Measurements from ENCODE around the gene ANKMY1. TPM values are rescaled to one million over a fixed set of nuclear protein-coding genes. Genes with fewer than 3 reads are reported as not detected.

ANKMY1 gene
- total and polyA plus RNA-seq, 12 donors, result 1.9 to 15.6 (median 5.3) TPM

DNA sequence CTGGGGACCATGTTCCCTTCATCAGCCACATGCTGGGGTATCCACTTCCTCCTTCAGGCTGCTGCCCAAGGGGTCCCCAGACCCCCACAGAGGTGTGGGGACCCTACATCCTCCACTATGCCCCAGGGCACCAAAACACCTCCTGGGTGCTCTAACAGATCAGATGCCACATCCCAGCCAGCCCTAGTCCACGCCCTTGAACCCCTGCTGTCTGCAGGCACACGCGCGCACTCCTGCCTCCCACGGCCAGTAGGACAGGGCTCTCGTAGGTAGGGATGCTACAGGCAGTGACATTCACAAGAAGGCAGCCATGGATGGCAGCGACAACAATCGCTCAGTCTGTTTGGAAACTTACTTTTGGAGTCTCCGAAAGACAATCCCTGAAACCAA is 125.4 kb downstream of the ANKMY1 start:
- TF ChIP-seq, protein P1, sequence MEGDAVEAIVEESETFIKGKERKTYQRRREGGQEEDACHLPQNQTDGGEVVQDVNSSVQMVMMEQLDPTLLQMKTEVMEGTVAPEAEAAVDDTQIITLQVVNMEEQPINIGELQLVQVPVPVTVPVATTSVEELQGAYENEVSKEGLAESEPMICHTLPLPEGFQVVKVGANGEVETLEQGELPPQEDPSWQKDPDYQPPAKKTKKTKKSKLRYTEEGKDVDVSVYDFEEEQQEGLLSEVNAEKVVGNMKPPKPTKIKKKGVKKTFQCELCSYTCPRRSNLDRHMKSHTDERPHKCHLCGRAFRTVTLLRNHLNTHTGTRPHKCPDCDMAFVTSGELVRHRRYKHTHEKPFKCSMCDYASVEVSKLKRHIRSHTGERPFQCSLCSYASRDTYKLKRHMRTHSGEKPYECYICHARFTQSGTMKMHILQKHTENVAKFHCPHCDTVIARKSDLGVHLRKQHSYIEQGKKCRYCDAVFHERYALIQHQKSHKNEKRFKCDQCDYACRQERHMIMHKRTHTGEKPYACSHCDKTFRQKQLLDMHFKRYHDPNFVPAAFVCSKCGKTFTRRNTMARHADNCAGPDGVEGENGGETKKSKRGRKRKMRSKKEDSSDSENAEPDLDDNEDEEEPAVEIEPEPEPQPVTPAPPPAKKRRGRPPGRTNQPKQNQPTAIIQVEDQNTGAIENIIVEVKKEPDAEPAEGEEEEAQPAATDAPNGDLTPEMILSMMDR (IDR thresholded peaks at IDR 0.05), result no peak
- Histone ChIP-seq H3K9me3 (no peaks in the 10 kb centered on the region), H3K27ac (no peak overlapping the region), H3K4me1 (peaks cover 6 to 23% (median 19%) of the 10 kb centered on the region in 9 donors), H3K27me3 (peaks cover 0 to 43% (median 13%) of the 10 kb centered on the region in 7 donors), H3K4me3 (no peak overlapping the region), H3K36me3 (no peaks in the 10 kb centered on the region)
- no peak for DNase-seq
- 84 to 88% methylated on average over 9 of the region's 9 CpGs for WGBS, 2 donors
- ATAC-seq, result no peak
- intact Hi-C loops (cut with DNase I), result loop anchor here in 2 of 10 donors (10.0 kb wide), 1 partner anchor 138 kb away; no protein-coding TSS in a partner anchor

DNA sequence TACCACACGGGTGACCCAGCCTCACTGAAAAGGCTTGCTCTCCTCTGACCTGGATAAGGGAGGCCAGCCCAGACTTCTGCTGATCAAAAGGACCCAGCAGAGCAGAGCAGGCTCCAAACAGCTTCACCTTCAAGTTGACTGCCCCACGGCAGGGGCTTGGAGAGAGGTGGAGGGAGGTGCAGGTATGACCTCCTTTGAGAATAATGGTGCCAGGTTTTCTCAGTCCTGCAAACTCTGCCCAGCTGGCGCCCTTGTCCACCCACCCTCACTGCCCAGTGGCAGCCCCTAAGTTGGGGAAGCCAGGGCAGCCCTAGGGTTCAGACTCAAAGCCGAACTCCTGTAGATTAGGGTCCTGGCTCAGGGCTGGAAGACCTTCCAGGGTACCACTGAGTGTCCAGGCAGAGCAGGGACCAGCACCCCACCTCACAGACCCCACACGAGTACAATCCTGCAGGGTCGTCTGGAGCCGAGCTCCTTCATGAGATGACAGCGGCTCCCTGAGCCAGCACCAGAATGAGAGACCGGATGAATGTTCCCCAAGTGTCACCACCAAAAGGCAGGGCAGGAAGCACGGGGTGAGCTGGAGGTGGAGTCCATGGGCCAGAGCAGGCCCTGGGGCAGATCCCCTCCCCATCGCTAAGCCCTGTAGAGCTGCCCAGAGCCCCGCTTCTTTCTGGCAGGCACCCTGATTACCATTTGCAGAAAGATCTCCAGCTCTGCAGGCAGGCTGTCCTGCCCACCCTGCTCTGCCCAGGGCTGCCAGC is 125.9 kb downstream of the ANKMY1 start:
- no peak for DNase-seq
- Histone ChIP-seq H3K27ac (no peak overlapping the region), H3K36me3 (no peaks in the 10 kb centered on the region), H3K4me1 (peaks cover 4 to 17% (median 14%) of the 10 kb centered on the region in 9 donors), H3K4me3 (no peak overlapping the region), H3K27me3 (peaks cover 0 to 37% (median 9%) of the 10 kb centered on the region in 7 donors), H3K9me3 (no peaks in the 10 kb centered on the region)
- WGBS, 2 donors, result 77 to 80% methylated on average over 12 of the region's 12 CpGs
- intact Hi-C loops (cut with DNase I), result loop anchor here in 2 of 10 donors (10.0 kb wide), 1 partner anchor 137 kb away; no protein-coding TSS in a partner anchor
- ATAC-seq, result no peak
- TF ChIP-seq, protein P1 (IDR thresholded peaks at IDR 0.05), result no peak

DNA sequence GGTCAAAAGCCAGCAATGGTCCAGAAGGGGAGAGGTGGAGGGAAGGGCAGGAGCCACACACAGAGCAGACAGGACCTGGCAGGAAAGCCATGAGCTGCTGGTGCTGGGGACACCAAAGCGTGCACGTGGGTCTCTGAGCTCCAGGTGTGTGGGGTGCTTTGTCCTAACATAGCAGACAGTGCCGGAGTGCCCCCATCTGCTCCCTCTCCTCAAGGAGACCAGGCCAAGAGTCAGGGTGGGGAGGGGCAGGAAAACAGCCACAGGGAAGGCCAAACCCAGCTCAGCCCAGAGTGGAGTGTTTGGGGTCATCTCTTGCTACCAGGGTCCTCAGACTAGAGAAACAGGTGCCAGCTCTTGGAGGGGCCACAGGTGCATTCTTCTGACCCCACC is 126.5 kb downstream of the ANKMY1 start:
- DNase-seq (peak in 1 of 2 donors; percentile 6), ATAC-seq (no peak)
- 70 to 92% methylated on average over 3 of the region's 3 CpGs for WGBS, 2 donors

DNA sequence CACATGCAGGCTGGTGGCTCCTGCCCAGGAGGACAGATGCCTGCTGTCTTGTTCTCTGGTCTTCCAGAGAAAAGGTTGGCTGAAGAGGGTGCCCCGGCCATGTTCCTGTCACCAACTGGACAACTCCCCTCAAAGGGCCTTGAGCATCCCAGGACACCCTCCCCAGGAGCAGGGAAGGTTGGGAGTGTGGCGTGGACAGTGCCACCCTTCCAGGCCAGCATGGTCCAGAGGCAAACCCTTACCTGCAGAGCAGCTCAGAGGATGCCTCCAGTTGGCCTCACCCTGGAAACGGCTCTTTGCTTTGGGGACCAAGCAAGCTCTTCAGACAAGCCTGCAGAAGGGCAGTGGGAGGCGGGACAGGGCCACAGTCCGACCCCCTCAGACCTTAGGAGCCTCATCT is 127.2 kb downstream of the ANKMY1 start:
- Histone ChIP-seq H3K27me3 (peaks cover 0 to 25% (median 6%) of the 10 kb centered on the region in 7 donors), H3K9me3 (peaks cover 0 to 3% (median 0%) of the 10 kb centered on the region in 11 donors), H3K4me3 (no peak overlapping the region), H3K27ac (no peak overlapping the region), H3K4me1 (peaks cover 0 to 10% (median 8%) of the 10 kb centered on the region in 9 donors), H3K36me3 (no peaks in the 10 kb centered on the region)
- WGBS, 2 donors, result 88 to 90% methylated on average over 5 of the region's 5 CpGs
- intact Hi-C loops (cut with DNase I), result loop anchor here in 2 of 10 donors (10.0 kb wide), 1 partner anchor 136 kb away; no protein-coding TSS in a partner anchor
- TF ChIP-seq, protein P1 (IDR thresholded peaks at IDR 0.05), result no peak
- ATAC-seq, result no peak
- DNase-seq, result no peak

More for the DNA sequence above, 126.5 kb downstream of the ANKMY1 start:
- TF ChIP-seq, protein P1 (IDR thresholded peaks at IDR 0.05), result no peak
- Histone ChIP-seq H3K9me3 (no peaks in the 10 kb centered on the region), H3K4me3 (no peak overlapping the region), H3K27ac (no peak overlapping the region), H3K36me3 (no peaks in the 10 kb centered on the region), H3K27me3 (peaks cover 0 to 31% (median 6%) of the 10 kb centered on the region in 7 donors), H3K4me1 (peaks cover 0 to 11% (median 9%) of the 10 kb centered on the region in 9 donors)
- intact Hi-C loops (cut with DNase I), result loop anchor here in 2 of 10 donors (10.0 kb wide), 1 partner anchor 136 kb away; no protein-coding TSS in a partner anchor
